ENCODE measurements around the gene KIFAP3.
A peak's percentile ranks its signal among the peaks of the same experiment; 100 is the strongest.
"Not testable (repeated sequence)": the region's sequence is repeated elsewhere in the genome, so short reads cannot be mapped to it uniquely, and the experiment has no call there.

Gene KIFAP3
- long read RNA-seq, transcript KIFAP3-201 (20 exons, 2,957 nt), result major isoform, 120 of 133 reads
- long read RNA-seq, partial matches to known transcripts, result 9 of 133 reads
- long read RNA-seq, other reads (novel, unspliced or antisense), result 2 of 133 reads

DNA sequence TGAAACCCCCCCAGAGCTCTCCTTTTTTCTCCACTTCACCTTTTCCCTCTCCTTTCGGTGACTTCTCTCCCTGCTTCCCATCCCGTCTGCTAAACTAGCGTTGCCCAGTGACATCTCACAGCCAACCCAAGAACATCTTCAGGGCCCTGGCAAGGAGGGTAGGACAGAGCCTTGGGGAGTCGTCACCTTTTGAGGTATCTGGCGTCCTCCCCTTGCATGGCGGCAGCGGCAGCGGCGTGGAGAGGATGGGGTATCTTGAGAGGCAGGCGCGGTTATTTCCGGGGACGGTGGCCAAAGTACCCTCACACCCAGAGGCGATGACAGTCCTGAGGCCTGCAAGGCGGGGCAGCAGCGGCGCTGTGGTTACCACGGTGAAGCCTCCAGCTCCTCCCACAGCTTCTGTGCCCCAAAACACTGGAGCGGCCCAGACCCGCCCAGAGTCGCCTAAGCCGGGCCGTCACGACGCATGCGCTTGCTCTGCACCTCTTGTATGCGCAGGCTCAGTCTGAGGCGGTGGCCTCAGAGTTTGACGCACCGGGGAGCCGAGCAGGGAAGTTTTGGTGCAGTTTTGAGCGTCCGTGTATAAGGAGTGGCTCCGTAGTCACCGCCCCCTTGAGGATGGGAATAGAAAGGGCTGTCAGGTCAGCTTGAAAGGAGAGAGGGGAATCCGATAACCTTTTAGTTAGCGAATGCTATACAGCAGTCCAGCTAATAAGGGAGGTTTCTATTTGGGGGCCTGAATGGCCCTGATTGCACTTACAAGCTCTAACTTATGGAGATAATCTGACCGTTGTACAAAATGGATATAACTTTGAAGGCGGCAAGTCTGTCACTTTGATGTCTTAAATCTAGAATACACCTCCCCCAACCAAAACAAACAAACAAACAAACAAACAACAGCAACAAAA, at the start of gene KIFAP3:
Gene KIFAP3 (minus strand): TSS at position 446 of the 908 bp plus-strand sequence. CDS start 228 bp downstream, at position 218.
- peak; percentile 94 to 98 for DNase-seq (ENCODE audit: low read depth in 1 of 2, low spot score in 1 of 2)
- Histone ChIP-seq H3K27me3 (ENCODE audit: insufficient read depth, poor library complexity, severe bottlenecking) (no peaks in the 10 kb centered on the region), H3K4me3 (replicated peaks; ENCODE audit: insufficient read depth, low read length) (peak within 1 kb of the TSS; percentile 80), H3K27ac (replicated peaks) (peak within 1 kb of the TSS; percentile 40)
- TF ChIP-seq GABPA (IDR thresholded peaks at IDR 0.05; ENCODE audit: low read depth), result no peak
- TF ChIP-seq CTCF (IDR thresholded peaks at IDR 0.05; ENCODE audit: insufficient read depth, low read length), result peak; percentile 42

DNA sequence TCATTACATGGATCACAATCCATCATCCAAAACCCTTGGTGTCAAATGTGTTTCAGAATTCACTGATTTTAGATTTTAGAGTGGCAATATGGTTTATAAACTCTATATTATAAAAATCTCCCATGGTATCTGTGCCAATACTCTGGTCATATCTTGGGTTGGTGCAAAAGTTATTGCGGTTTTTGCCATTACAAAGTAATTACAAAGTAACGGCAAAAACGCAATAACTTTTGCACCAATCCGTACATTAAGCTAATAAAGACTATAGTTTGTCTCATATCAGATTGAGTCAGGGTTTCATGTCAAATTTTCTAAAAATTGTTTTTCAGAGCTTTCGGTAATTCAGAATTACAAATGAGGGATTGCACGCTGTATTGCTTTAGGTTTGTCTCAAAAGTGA, 47.9 kb upstream of the KIFAP3 start:
- no peak for TF ChIP-seq POLR2AphosphoS5 (IDR thresholded peaks at IDR 0.05; ENCODE audit: low read depth)
- TF ChIP-seq SPI1 (IDR thresholded peaks at IDR 0.05; ENCODE audit: borderline replicate concordance, low read depth), result no peak
- no peak overlapping the region for H3K4me3 ChIP-seq (replicated peaks; ENCODE audit: insufficient read depth, low read length)

DNA sequence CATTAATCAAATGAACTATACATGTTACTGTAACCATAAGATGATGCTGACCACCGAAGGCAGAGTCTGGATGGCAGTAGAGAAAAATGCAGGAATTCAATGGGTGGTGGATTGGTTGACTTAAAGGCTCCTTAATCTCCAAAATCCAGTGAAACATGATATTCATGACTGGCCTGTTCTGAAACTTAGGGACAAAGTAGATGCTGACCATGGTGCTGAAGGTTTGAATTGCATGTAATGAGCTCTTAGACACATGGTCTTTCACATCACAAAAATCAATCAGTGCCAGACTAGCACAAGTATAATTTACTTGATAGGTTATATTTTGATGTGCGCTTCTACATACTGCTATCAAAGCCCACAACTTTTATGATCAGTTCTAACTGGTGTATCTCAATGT, 40.4 kb upstream of the KIFAP3 start:
- DNase-seq (ENCODE audit: low read depth in 1 of 2, low spot score in 1 of 2), result no peak
- H3K4me3 ChIP-seq (replicated peaks; ENCODE audit: insufficient read depth, low read length), result no peak overlapping the region
- H3K27me3 ChIP-seq (ENCODE audit: insufficient read depth, poor library complexity, severe bottlenecking), result no peaks in the 10 kb centered on the region
- no peak overlapping the region for H3K27ac ChIP-seq (replicated peaks)
- TF ChIP-seq REST (IDR thresholded peaks at IDR 0.05; ENCODE audit: insufficient replicate concordance, low read depth) (peak; percentile 92), CTCF (IDR thresholded peaks at IDR 0.05; ENCODE audit: insufficient read depth, low read length) (no peak), GABPA (IDR thresholded peaks at IDR 0.05; ENCODE audit: low read depth) (no peak), SPI1 (IDR thresholded peaks at IDR 0.05; ENCODE audit: borderline replicate concordance, low read depth) (no peak)

More for the DNA sequence above, 47.9 kb upstream of the KIFAP3 start:
- no peak for DNase-seq (ENCODE audit: low read depth in 1 of 2, low spot score in 1 of 2)
- Histone ChIP-seq H3K27ac (replicated peaks) (no peak overlapping the region), H3K27me3 (ENCODE audit: insufficient read depth, poor library complexity, severe bottlenecking) (no peaks in the 10 kb centered on the region)

- not testable (repeated sequence) for H3K4me3 ChIP-seq (replicated peaks; ENCODE audit: insufficient read depth, low read length); DNase-seq (ENCODE audit: low read depth in 1 of 2, low spot score in 1 of 2); H3K27me3 ChIP-seq (ENCODE audit: insufficient read depth, poor library complexity, severe bottlenecking); H3K27ac ChIP-seq (replicated peaks)
These were observed 38.6 kb upstream of the KIFAP3 start for GRCh38 chr1:170113140-170113539.

- TF ChIP-seq GABPA (IDR thresholded peaks at IDR 0.05; ENCODE audit: low read depth) (no peak), CTCF (IDR thresholded peaks at IDR 0.05; ENCODE audit: insufficient read depth, low read length) (no peak), POLR2AphosphoS5 (IDR thresholded peaks at IDR 0.05; ENCODE audit: low read depth) (no peak), REST (IDR thresholded peaks at IDR 0.05; ENCODE audit: insufficient replicate concordance, low read depth) (no peak), SPI1 (IDR thresholded peaks at IDR 0.05; ENCODE audit: borderline replicate concordance, low read depth) (no peak)
- no peak for DNase-seq (ENCODE audit: low read depth in 1 of 2, low spot score in 1 of 2)
- Histone ChIP-seq H3K27me3 (ENCODE audit: insufficient read depth, poor library complexity, severe bottlenecking) (no peaks in the 10 kb centered on the region), H3K4me3 (replicated peaks; ENCODE audit: insufficient read depth, low read length) (no peak overlapping the region), H3K27ac (replicated peaks) (no peak overlapping the region)
These were observed 23.0 kb upstream of the KIFAP3 start for GRCh38 chr1:170097449-170097948.

Data from HL-60 (cell line).